HFFc6 (cell line): Measurements from ENCODE around the gene STX17. TPM values are rescaled to one million over a fixed set of nuclear protein-coding genes. Genes with fewer than 3 reads are reported as not detected.
A peak's percentile ranks its signal among the peaks of the same experiment; 100 is the strongest.

ENCODE experiments used
- DNase-seq: peaks from one replicate; pipeline ENCODE4 v3.0.0-alpha.2; 2018
- H3K27ac Mint-ChIP-seq: 2 replicates; pipeline ENCODE4 v1.8.0; 2020; ENCODE audit warnings: mild to moderate bottlenecking, mixed read lengths
- H3K27me3 Mint-ChIP-seq: 2 replicates; pipeline ENCODE4 v1.8.0; 2021; ENCODE audit warnings: mild to moderate bottlenecking, moderate library complexity, mixed read lengths; ENCODE audit not compliant: insufficient read depth
- H3K36me3 Mint-ChIP-seq: 2 replicates; pipeline ENCODE4 v1.8.0; 2021; ENCODE audit warnings: low read depth, mixed read lengths
- H3K4me1 Mint-ChIP-seq: 2 replicates; pipeline ENCODE4 v1.8.0; 2020; ENCODE audit warnings: low read depth, mixed read lengths
- H3K4me3 Mint-ChIP-seq: 2 replicates; pipeline ENCODE4 v1.8.0; 2020; ENCODE audit warnings: mild to moderate bottlenecking, moderate library complexity, mixed read lengths
- H3K9me3 Mint-ChIP-seq: 2 replicates; pipeline ENCODE4 v1.8.0; 2020; ENCODE audit warnings: mild to moderate bottlenecking, mixed read lengths
- CTCF ChIP-seq: fragments of 200-600 bp; sonication (generic); IDR thresholded peaks from 2 replicates; pipeline ENCODE4 v1.5.0; 2021; ENCODE audit warnings: antibody characterized with exemption, mild to moderate bottlenecking
- total RNA-seq, 6 experiments: library from RNA; stranded (reverse); fragmentation: NEBNext Ultra II Directional; extraction: Animal tissue kit (Norgen Biotek cat#: 25700); gene quantifications; 2 replicates in 1 of 6; 3 replicates in 5 of 6; pipeline ENCODE4 v1.2.3, GENCODE V29; 2021

STX17 gene
- total RNA-seq, 6 experiments from 2014 or later: 15.3 to 18.7 (median 15.6) TPM

GRCh38 chr9:99863955-99864354, 42.5 kb upstream of the STX17 start:
- H3K27me3 Mint-ChIP-seq: no peaks in the 10 kb centered on the region
- no peak overlapping the region for H3K27ac Mint-ChIP-seq
- H3K9me3 Mint-ChIP-seq: no peaks in the 10 kb centered on the region
- DNase-seq: no peak
- H3K4me3 Mint-ChIP-seq: no peak overlapping the region
- TF ChIP-seq CTCF: no peak
- no peaks in the 10 kb centered on the region for H3K36me3 Mint-ChIP-seq
- H3K4me1 Mint-ChIP-seq: peaks cover 34% of the 10 kb centered on the region

DNA sequence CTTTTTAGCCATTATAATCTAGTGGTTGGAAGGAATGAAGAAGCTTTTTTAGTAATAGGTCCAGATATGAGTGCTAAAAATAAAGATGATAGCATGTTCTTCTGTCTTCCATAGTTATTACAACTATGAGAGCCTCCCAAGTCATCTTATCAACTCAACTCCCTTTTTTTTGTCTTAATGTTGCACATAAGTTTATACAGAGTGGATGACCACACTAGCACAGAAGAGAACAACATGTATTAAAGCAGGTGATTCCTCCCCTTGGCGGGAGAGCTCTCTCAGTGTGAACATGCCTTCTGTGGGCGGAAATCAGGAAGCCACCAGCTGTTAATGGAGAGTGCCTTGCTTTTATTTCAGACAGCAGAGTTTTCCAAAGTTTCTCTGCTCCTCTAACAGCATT, 40.1 kb upstream of the STX17 start:
- Mint-ChIP-seq H3K27ac (no peak overlapping the region), H3K4me3 (no peak overlapping the region), H3K27me3 (no peaks in the 10 kb centered on the region)

DNA sequence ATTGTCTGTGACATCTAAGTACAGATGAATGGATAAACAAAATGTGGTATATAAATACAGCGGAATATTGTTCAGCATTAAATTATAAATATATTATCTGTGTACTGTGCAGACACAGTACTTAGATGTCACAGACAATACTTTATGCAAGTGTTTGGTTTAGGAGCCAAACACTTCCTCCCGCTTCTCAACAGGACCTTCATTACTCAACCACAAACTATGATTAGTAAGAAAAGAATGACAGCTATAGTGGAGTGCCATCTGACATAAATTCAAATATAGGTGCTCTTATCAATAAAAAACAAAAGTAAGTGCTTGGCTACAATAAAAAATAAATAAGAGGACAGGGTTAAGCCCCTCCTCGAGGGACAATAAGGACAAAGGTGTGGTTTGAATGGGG, 38.9 kb upstream of the STX17 start:
- no peak for DNase-seq
- no peaks in the 10 kb centered on the region for H3K27me3 Mint-ChIP-seq
- no peak overlapping the region for H3K4me3 Mint-ChIP-seq
- no peak overlapping the region for H3K27ac Mint-ChIP-seq
- no peaks in the 10 kb centered on the region for H3K9me3 Mint-ChIP-seq
- H3K36me3 Mint-ChIP-seq: no peaks in the 10 kb centered on the region
- TF ChIP-seq CTCF: no peak
- peaks cover 39% of the 10 kb centered on the region for H3K4me1 Mint-ChIP-seq

More for the DNA sequence above, 40.1 kb upstream of the STX17 start:
- Mint-ChIP-seq H3K36me3 (no peaks in the 10 kb centered on the region), H3K9me3 (no peaks in the 10 kb centered on the region), H3K4me1 (peaks cover 39% of the 10 kb centered on the region)
- TF ChIP-seq CTCF: no peak
- DNase-seq: no peak

DNA sequence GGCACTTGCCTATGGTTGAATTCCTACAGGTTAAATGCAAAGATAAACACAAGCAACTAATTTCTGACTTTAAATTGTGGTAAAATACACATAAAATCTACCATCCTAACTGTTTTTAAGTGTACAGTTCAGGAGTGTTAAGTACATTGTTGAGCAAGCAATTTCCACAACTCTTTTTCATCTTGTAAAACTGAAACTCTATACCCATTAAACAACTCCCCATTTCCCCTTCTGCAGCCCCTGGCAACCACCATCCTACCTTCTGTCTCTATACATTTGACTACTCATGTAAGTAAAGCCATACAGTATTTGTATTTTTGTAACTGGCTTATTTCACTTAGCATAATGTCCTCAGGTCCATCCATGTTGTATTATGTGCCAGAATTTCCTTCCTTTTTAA, 38.5 kb upstream of the STX17 start:
- no peak for TF ChIP-seq CTCF
- Mint-ChIP-seq H3K27me3 (no peaks in the 10 kb centered on the region), H3K27ac (no peak overlapping the region), H3K36me3 (no peaks in the 10 kb centered on the region), H3K4me3 (no peak overlapping the region), H3K4me1 (peaks cover 41% of the 10 kb centered on the region), H3K9me3 (no peaks in the 10 kb centered on the region)
- no peak for DNase-seq

- Mint-ChIP-seq H3K27me3 (no peaks in the 10 kb centered on the region), H3K27ac (no peak overlapping the region; the same call in 1 of the 2 replicates), H3K36me3 (no peaks in the 10 kb centered on the region), H3K4me1 (peaks cover 50% of the 10 kb centered on the region), H3K4me3 (no peak overlapping the region), H3K9me3 (no peaks in the 10 kb centered on the region)
- TF ChIP-seq CTCF: no peak
- DNase-seq: no peak
Observed at GRCh38 chr9:99868845-99869244, 37.6 kb upstream of the STX17 start.

GRCh38 chr9:99870126-99870525, 36.3 kb upstream of the STX17 start:
- H3K27me3 Mint-ChIP-seq: no peaks in the 10 kb centered on the region
- no peaks in the 10 kb centered on the region for H3K9me3 Mint-ChIP-seq
- H3K36me3 Mint-ChIP-seq: no peaks in the 10 kb centered on the region
- peaks cover 56% of the 10 kb centered on the region for H3K4me1 Mint-ChIP-seq
- no peak for TF ChIP-seq CTCF
- H3K27ac Mint-ChIP-seq: peak overlapping the region; percentile 0; the same call in 1 of the 2 replicates
- DNase-seq: peak; percentile 33
- no peak overlapping the region for H3K4me3 Mint-ChIP-seq
